HG02970 (cell line): ENCODE measurements around the gene YEATS4.

ENCODE experiments used
- ATAC-seq: cut with Tn5 transposase; IDR thresholded peaks from one replicate; pipeline ENCODE4 v1.9.1; 2021; ENCODE audit warnings: mild to moderate bottlenecking, moderate library complexity, moderate number of reproducible peaks; ENCODE audit not compliant: unreplicated experiment, low FRiP score

YEATS4 gene

DNA sequence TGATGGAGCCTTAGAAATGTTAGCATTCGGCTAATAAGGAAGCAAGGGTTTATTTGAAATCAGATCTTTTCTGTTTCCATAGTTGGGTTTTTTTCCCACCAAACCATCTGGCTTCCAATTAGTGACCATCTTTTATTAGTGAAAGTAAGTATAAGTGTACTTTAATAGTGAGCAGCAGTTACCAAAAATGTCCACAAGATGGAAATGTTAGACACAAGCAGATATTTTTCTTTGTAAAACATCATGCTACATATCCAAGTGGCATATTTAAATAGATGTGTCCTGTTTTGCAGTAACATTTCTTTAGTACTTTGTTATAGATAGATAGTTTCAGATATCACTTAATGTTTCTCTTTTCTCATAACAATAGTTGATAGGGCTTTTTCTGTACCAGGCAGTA is 28.8 kb downstream of the YEATS4 start:
- no peak for ATAC-seq

GRCh38 chr12:69389831-69390230 is 30.3 kb downstream of the YEATS4 start:
- no peak for ATAC-seq

GRCh38 chr12:69392179-69392928 is 32.8 kb downstream of the YEATS4 start:
- no peak for ATAC-seq

DNA sequence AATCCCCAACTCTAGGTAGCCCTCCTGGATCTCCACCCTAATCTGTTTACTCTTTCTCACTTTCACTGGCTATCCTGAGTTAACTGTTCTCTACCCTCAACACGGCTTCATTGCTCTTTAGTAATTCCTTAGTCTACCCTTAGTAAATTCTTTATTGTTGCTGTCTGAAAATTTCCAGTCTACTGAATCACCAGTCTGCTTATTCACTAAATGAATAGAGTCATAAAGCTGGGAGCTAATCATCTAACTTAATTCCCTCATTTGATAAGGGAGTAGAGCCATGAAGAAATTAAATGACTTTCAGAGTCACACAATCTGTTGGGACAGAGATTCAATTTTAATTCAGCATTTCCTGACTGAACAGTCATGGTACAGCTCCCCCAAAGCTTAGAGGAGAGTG is 36.5 kb downstream of the YEATS4 start:
- ATAC-seq = no peak

GRCh38 chr12:69396963-69397362 is 37.4 kb downstream of the YEATS4 start:
- ATAC-seq = no peak

DNA sequence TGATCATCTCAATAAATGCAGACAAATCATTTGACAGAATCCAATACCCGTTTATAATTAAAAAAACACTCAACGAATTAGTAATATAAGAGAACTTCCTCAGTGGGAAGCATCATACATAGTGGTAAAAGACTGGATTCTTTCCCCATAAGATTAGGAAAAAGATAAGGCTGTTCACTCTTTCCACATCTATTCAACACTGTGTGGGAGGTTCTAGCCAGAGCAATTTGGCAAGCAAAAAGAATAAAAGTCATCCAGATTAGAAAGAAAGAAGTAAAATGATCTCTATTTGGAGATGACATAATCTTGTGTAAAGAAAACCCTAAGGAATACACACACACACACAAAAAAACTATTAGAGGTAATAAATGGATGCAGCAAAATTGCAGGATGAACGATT is 38.4 kb downstream of the YEATS4 start:
- ATAC-seq = no peak

GRCh38 chr12:69401940-69402339 is 42.4 kb downstream of the YEATS4 start:
- no peak for ATAC-seq

DNA sequence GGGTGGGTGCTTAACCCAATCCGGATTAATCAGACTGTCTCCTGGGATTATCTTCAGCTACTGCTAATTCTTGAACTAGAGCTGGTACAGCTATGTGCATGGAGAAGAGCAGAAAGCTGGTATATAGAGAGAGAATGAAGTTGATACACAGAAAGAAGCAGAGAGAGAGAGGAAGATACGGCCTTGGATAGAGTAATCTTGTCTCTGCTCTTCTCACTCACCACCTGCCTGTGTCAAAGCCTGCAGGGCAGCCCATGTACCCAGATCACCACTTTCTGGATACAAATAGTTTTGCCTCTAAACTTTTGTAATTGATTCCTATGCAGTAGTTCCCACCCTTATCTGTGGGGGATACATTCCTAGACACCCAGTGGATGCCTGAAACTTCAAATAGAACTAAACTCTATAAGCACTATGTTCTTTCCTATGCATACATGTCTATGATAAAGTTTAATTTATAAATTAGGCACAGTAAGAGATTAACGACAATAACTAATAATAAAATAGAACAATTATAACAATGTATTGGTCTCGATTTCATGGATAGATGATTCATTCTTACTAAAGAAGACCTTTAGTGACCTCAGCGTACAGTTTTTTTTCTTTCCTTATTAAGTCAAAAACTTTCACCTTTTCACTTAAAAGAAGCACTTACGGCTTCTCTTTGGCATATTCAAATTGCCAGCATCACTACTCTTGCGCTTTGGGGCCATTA is 45.5 kb downstream of the YEATS4 start:
- no peak for ATAC-seq

- ATAC-seq = no peak
Observed at GRCh38 chr12:69405566-69405865, 46.0 kb downstream of the YEATS4 start.

- no peak for ATAC-seq
Observed at GRCh38 chr12:69406217-69406616, 46.7 kb downstream of the YEATS4 start.

DNA sequence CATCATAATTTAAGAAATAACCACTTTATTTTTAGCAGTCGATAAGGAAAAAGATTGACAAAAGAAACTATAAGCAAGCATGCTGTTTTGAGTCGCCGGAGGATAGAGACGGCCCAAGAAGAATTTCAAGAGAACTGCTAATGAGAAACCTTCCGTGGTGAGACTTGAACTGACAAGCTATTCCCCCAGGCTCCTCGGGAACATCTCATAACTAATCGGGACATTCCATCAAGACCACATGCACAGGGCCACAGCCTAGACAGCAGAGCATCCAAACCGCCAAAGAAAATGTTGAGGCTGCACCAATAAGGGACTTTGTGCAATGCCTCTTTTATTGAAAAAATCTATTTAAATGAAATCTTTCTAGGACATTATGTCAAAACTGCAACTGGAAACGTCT is 51.0 kb downstream of the YEATS4 start:
- no peak for ATAC-seq

GRCh38 chr12:69412655-69413054 is 53.1 kb downstream of the YEATS4 start:
- no peak for ATAC-seq

GRCh38 chr12:69415471-69416275 is 56.1 kb downstream of the YEATS4 start:
- ATAC-seq = no peak

DNA sequence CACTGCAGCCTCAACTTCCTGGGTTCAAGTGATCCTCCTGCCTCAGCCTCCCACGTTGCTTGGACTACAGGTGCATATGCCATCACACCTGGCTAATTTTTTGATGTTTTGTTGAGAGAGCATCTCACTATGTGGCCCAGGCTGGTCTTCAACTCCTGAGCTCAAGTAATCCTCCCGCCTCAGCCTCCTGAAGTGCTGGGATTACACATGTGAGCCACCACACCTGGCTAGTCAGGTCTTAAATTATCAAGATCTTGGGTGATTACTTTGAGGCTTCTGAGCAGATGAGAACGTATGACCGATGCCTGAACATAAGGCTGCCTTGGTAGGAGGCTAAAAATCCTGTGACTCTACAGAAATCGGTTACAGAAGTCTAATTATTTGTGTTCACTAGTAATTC is 57.7 kb downstream of the YEATS4 start:
- ATAC-seq = no peak

DNA sequence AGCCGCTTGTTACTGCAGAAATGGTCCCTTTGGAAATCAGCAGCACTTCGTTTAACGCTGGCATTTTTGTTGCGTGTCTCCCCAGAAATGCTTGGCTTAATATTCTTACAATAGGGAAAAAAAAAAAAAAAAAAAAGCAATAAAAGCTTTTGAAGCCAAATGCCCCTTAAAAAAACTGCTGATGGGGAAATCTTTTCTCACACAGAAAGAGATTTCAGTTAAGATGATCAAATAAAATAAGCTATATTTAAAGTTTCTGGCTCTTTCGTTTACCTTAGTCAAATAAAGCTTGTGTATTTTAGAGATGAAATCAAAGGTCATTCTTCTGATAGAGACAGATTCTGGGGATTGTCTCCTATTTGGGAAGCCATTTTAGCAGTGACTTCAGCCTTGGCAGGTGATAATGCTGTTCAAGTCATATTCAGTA is 58.2 kb downstream of the YEATS4 start:
- ATAC-seq = no peak

DNA sequence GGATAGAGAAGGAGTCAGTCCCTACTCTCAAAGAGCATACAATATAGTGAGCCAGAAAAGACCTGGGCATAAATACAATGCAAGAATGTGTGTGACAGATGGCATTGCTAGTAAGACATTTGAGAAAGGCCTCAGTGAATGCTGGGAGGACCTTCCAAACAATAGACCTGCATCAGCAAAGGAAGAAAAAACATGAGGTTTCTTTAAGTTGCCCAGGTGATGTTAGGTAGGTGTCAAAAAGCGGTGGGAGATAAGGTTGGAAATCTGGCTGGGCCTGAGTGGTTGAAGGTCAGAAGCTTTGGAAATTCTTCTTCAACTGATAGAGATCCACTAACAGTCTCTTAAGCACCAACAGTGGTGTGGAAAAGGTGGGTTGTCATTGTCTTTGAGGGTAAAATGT is 60.2 kb downstream of the YEATS4 start:
- no peak for ATAC-seq

DNA sequence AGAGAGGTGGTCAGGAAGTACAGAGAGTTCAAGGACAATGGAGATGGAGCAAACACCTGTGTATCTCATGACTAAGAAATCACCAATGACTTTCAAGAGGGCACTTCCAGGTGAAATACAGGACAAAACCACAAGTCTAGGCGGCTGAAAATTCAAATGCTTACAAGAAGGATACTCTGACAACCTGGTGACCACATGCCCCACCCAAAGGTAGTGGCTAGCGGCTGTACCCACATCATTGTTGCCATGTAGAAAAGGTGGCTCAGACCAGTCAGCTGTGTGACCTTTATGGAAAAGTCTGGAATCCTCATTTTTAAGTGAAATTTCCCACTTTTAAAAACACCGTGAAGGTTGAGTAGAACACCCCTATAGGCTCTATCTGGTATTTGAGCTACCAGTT is 62.0 kb downstream of the YEATS4 start:
- ATAC-seq = no peak

DNA sequence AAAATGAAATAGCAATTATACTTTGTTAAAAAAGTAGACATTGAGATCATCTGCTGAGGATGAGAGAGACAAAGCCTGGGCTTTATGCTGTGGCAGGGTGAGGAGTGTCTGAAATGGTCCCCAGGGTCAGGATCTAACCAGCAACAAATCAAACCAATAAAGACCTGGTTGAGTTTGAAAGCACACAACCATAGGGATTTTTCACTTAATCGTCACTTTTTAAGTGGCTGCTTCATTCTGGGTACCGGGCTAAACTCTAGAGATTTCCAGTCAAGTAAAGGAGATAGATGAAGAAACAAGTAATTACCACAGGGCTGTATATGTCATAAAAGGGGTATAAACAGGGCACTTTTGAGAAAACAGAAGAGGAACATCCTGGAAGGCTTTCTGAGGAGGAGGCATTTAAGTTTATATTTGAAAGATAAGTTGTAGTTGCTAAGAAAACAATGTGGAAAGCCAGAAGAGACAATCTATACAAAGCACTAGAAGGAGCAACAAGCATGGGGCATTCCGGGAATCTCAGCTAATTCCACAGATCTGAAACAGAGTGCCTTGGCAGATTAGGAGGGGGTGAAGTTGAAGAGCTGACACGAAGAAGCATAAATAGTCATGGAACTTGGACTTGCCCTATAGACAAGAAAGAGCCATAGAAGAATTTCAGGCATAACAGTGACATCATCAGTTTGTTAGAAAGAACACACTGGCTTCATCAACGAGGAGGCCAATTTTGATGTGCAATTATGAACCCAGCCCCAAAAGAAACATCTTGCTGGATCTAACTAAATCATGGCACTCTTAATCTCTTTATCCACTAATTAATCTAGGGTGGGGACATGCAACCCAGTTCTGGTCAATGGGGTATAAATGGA is 63.7 kb downstream of the YEATS4 start:
- ATAC-seq = no peak

DNA sequence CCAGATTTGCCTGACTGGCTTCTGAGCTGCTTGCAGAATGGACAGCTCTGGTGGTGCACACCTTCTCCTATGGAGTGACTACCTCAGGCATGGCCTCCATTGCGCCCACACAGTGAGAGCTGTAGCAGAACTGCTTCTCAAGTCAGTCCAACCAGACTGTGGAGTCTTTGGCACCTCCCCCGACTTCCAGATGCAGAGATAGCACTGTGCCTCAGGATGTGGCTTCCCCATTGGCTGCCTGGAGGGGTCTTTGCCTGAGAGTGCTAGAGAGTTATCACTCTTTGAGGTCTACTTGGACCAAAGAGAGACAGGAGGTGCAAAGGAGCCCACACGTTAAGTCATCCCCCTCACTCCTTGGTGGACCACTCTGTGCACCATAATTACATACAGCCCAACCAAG is 65.9 kb downstream of the YEATS4 start:
- ATAC-seq = no peak

GRCh38 chr12:69428351-69429073 is 69.0 kb downstream of the YEATS4 start:
- no peak for ATAC-seq
